ENCODE data around the gene PTDSS2. TPM values are rescaled to one million over a fixed set of nuclear protein-coding genes. Genes with fewer than 3 reads are reported as not detected.
"Not testable (repeated sequence)": the region's sequence is repeated elsewhere in the genome, so short reads cannot be mapped to it uniquely, and the experiment has no call there.

Gene PTDSS2
- 42.3 TPM for total RNA-seq

- peak; percentile 82 to 97 (median 95) for DNase-seq (ENCODE audit: low read depth in 2 of 3, low spot score in 2 of 3)
Measured at GRCh38 chr11:449889-450808, at the start of gene PTDSS2. Gene PTDSS2, plus strand, starts transcription at chr11:450279. Its CDS starts 177 bp downstream, at chr11:450456.

- DNase-seq (ENCODE audit: low read depth in 2 of 3, low spot score in 2 of 3), result not testable (repeated sequence)
Measured at GRCh38 chr11:401196-401595, 48.9 kb upstream of the PTDSS2 start.

- DNase-seq (ENCODE audit: low read depth in 2 of 3, low spot score in 2 of 3), result no peak
Measured at GRCh38 chr11:403021-403760, 46.9 kb upstream of the PTDSS2 start.

GRCh38 chr11:403761-404431 is 46.2 kb upstream of the PTDSS2 start:
- DNase-seq (ENCODE audit: low read depth in 2 of 3, low spot score in 2 of 3), result no peak

- no peak for DNase-seq (ENCODE audit: low read depth in 2 of 3, low spot score in 2 of 3)
Measured at GRCh38 chr11:404551-405264, 45.4 kb upstream of the PTDSS2 start.

- no peak for DNase-seq (ENCODE audit: low read depth in 2 of 3, low spot score in 2 of 3)
Measured at GRCh38 chr11:405323-405953, 44.6 kb upstream of the PTDSS2 start.

- DNase-seq (ENCODE audit: low read depth in 2 of 3, low spot score in 2 of 3), result no peak
Measured at GRCh38 chr11:405954-406795, 43.9 kb upstream of the PTDSS2 start.

GRCh38 chr11:406796-407650 is 43.1 kb upstream of the PTDSS2 start:
- peak; percentile 85 to 95 (median 95) for DNase-seq (ENCODE audit: low read depth in 2 of 3, low spot score in 2 of 3)

- no peak for DNase-seq (ENCODE audit: low read depth in 2 of 3, low spot score in 2 of 3)
Measured at GRCh38 chr11:407651-408123, 42.4 kb upstream of the PTDSS2 start.

GRCh38 chr11:408154-409007 is 41.7 kb upstream of the PTDSS2 start:
- no peak for DNase-seq (ENCODE audit: low read depth in 2 of 3, low spot score in 2 of 3)

GRCh38 chr11:409008-409599 is 41.0 kb upstream of the PTDSS2 start:
- no peak for DNase-seq (ENCODE audit: low read depth in 2 of 3, low spot score in 2 of 3)

- no peak for DNase-seq (ENCODE audit: low read depth in 2 of 3, low spot score in 2 of 3)
Measured at GRCh38 chr11:409600-410483, 40.2 kb upstream of the PTDSS2 start.

- not testable (repeated sequence) for DNase-seq (ENCODE audit: low read depth in 2 of 3, low spot score in 2 of 3)
Measured at GRCh38 chr11:410711-411110, 39.4 kb upstream of the PTDSS2 start.

- not testable (repeated sequence) for DNase-seq (ENCODE audit: low read depth in 2 of 3, low spot score in 2 of 3)
Measured at GRCh38 chr11:411520-411919, 38.6 kb upstream of the PTDSS2 start.

GRCh38 chr11:412641-413119 is 37.4 kb upstream of the PTDSS2 start:
- no peak for DNase-seq (ENCODE audit: low read depth in 2 of 3, low spot score in 2 of 3)

All from hematopoietic multipotent progenitor cell (in vitro differentiated cells).